Omental fat pad (tissue), 4 donors: ENCODE measurements around the gene STOM. TPM values are rescaled to one million over a fixed set of nuclear protein-coding genes. Genes with fewer than 3 reads are reported as not detected.

ENCODE experiments used
- ATAC-seq: fragments of 150-250 bp; one replicate; pipeline ENCODE4 v1.9.1; 2016; ENCODE audit warnings: mild to moderate bottlenecking, moderate library complexity; ENCODE audit not compliant: low FRiP score
- DNase-seq: peaks from one replicate; pipeline ENCODE4 v3.0.0-alpha.2; 2019; ENCODE audit warnings: low spot score
- total RNA-seq, 4 donors: library from RNA; depleted of rRNA; stranded (reverse); fragments of >200 nt; gene quantifications; one replicate each; pipeline ENCODE4 v1.1.0, GENCODE V29; 2016
- TF ChIP-seq, protein P1 (sequence below), 3 donors: fragments of 450-650 bp; IDR thresholded peaks; one replicate each; pipeline ENCODE4 v1.5.1; 2016 to 2017; ENCODE audit warnings: antibody characterized with exemption in 3 of 3, mild to moderate bottlenecking in 3 of 3, moderate library complexity in 2 of 3

STOM gene
- total RNA-seq, 4 donors from 2014 or later: 398 to 1,331 (median 641) TPM

DNA sequence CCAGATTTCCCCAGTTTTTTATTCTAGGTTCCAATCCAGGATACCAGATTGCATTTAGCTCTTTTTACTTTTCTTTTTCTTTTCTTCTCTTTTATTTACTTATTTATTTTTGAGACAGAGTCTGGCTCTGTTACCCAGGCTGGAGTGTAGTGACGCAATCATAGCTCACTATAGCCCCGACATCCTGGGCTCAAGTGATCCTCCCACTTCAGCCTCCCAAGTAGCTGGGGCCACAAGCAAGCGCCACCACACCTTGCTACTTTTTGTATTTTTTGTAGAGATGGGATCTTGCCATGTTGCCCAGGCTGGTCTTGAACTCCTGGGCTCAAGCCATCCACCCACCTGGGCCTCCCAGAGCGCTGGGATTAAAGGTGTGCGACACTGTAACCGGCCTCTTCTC is 53.7 kb downstream of the STOM start:
- TF ChIP-seq, protein P1, sequence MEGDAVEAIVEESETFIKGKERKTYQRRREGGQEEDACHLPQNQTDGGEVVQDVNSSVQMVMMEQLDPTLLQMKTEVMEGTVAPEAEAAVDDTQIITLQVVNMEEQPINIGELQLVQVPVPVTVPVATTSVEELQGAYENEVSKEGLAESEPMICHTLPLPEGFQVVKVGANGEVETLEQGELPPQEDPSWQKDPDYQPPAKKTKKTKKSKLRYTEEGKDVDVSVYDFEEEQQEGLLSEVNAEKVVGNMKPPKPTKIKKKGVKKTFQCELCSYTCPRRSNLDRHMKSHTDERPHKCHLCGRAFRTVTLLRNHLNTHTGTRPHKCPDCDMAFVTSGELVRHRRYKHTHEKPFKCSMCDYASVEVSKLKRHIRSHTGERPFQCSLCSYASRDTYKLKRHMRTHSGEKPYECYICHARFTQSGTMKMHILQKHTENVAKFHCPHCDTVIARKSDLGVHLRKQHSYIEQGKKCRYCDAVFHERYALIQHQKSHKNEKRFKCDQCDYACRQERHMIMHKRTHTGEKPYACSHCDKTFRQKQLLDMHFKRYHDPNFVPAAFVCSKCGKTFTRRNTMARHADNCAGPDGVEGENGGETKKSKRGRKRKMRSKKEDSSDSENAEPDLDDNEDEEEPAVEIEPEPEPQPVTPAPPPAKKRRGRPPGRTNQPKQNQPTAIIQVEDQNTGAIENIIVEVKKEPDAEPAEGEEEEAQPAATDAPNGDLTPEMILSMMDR (IDR thresholded peaks at IDR 0.05): no peak
- no peak for DNase-seq
- ATAC-seq: no peak

DNA sequence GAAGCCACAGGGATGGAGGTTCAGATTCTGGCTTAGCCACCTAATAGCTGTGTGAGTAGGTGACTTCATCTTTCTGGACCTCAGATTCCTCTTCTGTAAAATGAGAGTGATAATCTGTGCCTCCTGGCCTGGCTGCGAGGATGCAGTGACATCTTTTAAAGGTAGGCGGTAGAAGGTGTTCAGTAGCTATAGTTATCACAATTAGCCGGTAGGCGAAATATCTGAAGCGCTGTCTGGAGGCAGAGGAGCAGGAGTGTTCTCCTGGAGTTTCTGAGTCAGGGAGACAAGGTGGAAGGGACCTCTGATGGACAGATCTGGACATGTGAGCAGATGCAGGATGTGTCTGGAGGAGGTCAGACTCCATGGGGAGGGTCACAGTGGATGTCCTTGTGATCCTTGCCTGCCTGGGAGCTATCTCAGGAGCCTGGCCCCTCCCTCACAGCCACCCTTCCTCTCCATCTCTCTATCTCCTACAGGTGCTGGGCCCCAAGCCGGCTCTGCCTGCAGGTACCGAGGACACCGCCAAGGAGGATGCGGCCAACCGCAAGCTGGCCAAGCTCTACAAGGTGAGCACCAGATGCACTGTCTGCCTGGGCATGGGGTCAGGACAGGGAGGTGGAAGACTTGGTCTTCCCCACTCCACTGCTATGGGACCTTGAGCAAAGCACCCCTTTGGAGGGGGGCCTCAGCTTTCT is 56.4 kb downstream of the STOM start:
- TF ChIP-seq, protein P1 (IDR thresholded peaks at IDR 0.05): no peak
- no peak for ATAC-seq
- DNase-seq: no peak

DNA sequence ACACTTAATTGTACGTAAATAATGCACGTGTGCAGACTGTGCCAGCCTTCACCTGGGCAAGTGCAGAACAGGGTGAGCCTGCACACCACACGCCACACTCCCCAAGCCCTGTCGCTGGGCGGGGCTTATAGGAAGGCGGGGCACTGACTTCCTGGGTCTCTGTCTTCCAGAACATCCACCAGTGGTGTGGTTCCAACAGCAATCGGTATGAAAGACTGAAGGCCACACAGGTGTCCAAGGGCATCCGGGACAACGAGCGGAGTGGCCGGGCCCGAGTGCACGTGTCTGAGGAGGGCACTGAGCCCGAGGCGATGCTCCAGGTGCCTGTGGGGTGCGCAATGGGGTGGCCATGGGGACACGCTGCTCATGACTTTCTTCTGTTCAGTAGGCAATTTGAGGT is 57.9 kb downstream of the STOM start:
- no peak for ATAC-seq
- TF ChIP-seq, protein P1 (IDR thresholded peaks at IDR 0.05): no peak

DNA sequence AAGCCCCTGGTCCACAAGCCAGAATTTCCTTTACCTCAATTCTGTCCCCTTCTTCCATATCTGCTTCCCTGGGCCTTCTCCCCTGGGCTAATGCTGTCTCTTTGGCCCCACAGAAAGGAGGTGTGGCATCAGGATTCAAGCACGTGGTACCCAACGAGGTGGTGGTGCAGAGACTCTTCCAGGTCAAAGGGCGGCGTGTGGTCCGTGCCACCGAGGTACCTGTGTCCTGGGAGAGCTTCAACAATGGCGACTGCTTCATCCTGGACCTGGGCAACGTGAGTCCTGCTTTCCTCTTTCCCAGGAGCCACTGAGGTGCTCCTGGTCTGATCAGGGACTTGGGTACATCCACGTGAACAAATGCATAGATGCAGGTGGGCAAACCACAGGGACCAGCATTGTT is 59.5 kb downstream of the STOM start:
- no peak for DNase-seq
- TF ChIP-seq, protein P1 (IDR thresholded peaks at IDR 0.05): no peak
- no peak for ATAC-seq

More for the DNA sequence above, 57.9 kb downstream of the STOM start:
- no peak for DNase-seq

DNA sequence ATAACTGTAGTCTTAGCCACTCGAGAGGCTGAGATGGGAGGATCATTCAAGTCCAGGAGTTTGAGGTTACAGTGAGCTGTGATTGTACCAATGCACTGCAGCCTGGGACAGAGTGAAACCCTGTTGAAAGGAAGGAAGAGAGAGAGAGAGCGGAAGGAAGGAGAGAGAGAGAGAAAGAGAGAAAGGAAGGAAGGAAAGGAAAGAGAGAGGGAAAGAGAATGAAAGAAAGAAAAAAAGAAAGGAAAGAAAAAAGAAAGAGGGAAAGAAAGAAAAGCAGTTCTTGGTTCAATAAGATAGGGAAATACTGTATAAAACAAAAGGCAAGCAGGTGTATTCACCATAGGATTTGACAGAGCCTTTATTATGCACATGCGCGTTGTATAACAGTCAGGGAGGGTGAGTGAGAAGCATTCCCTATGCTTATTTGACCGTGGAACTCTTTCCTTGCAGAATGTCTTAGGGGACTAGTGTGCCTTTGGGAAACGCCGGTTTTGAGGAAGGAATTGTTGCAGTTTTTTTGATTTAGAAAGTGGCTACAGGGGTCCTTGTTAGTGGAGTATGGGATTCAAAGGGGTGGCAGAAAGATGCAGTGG is 60.1 kb downstream of the STOM start:
- DNase-seq: no peak
- TF ChIP-seq, protein P1 (IDR thresholded peaks at IDR 0.05): no peak

DNA sequence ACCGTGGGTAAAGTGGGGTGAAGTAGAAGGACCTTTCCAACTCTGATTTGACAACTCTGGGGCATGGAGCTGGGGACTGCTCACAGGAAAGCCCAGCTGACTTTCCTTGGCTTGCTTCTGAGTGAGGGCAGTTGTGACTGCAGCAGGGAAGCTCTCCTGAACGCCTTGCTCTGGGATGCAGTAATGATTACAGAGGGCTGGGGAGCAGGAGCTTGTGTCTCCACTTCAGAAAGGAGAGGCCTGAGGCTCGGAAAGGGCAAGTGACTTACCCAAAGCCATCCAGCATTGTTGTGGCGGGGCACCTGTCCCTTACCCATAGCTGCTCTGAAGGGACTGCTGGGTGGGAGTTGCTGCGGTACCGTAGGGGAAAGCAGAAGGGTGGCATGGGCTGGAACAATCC is 60.9 kb downstream of the STOM start:
- ATAC-seq: no peak
- TF ChIP-seq, protein P1 (IDR thresholded peaks at IDR 0.05): no peak
- DNase-seq: no peak

More for the DNA sequence above, 60.1 kb downstream of the STOM start:
- ATAC-seq: no peak

DNA sequence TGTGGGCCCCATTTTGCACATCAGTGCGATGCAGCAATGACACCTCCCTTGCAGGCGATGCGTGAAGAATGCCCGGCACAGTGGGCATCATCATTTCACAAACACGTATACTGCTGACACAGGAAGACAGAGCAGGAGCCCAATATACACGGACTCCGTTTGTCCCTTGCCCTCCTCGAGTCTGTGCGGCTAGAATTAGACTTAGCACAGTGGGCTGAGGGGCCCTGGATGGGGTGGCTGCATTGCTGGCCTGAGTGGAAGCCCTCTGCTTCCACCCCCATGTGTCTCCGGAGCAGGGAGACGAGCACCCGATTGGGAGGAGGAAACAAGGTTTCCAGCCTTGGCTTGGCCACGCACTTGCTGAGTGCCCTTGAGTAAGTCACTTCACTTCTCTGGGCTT is 61.3 kb downstream of the STOM start:
- DNase-seq (no peak), ATAC-seq (no peak)
- TF ChIP-seq, protein P1 (IDR thresholded peaks at IDR 0.05): no peak
